A673 (cell line): ENCODE measurements around the gene LPIN2. TPM values are rescaled to one million over a fixed set of nuclear protein-coding genes. Genes with fewer than 3 reads are reported as not detected.

Source experiments
- BruUV-seq: library from RNA; stranded (reverse); fragments of 400-500 nt; replicated peaks from 2 replicates; lab custom pipeline; 2021; lab: Mats Ljungman, UMichigan
- CTCF ChIA-PET: fragments of 300-600 bp; sonication (Branson Sonifier 250); formaldehyde crosslinking; loops from one replicate; lab custom pipeline; 2022; ENCODE audit warnings: antibody characterized with exemption; lab: Charles Lee
- POLR2A ChIA-PET: fragments of 300-600 bp; sonication (Branson Sonifier 250); formaldehyde crosslinking; loops from one replicate; lab custom pipeline; 2022; ENCODE audit warnings: antibody characterized with exemption; ENCODE audit not compliant: low non-redundant PET; lab: Charles Lee
- DNase-seq: peaks from one replicate; pipeline ENCODE4 v3.0.0-alpha.2; 2015; ENCODE audit warnings: low spot score
- H3K27ac ChIP-seq: fragments of 200-600 bp; sonication (generic); 2 replicates; pipeline ENCODE4 v1.5.1; 2016; ENCODE audit warnings: mixed run types, low read depth, mild to moderate bottlenecking, mixed read lengths, antibody characterized with exemption, low read length; ENCODE audit not compliant: poor library complexity, severe bottlenecking
- H3K27me3 ChIP-seq: fragments of 200-600 bp; sonication (generic); replicated peaks from 2 replicates; pipeline ENCODE4 v1.6.1; 2017; ENCODE audit warnings: mixed run types, low read depth, mild to moderate bottlenecking, mixed read lengths, antibody characterized with exemption, low read length; ENCODE audit not compliant: insufficient read depth, poor library complexity
- H3K36me3 ChIP-seq: fragments of 200-600 bp; sonication (generic); 2 replicates; pipeline ENCODE4 v1.6.1; 2016; ENCODE audit warnings: mixed run types, mild to moderate bottlenecking, mixed read lengths, antibody characterized with exemption, low read length; ENCODE audit not compliant: insufficient read depth, poor library complexity, severe bottlenecking
- H3K4me1 ChIP-seq: fragments of 200-600 bp; sonication (generic); 2 replicates; pipeline ENCODE4 v1.6.1; 2017; ENCODE audit warnings: mixed run types, mild to moderate bottlenecking, mixed read lengths, antibody characterized with exemption, low read length; ENCODE audit not compliant: insufficient read depth, poor library complexity, severe bottlenecking
- H3K4me3 ChIP-seq: fragments of 200-600 bp; sonication (generic); 2 replicates; pipeline ENCODE4 v1.5.1; 2016; ENCODE audit warnings: low read depth, mixed run types, mild to moderate bottlenecking, mixed read lengths, low read length; ENCODE audit not compliant: poor library complexity, severe bottlenecking
- H3K9me3 ChIP-seq: fragments of 200-600 bp; sonication (generic); 2 replicates; pipeline ENCODE4 v1.6.1; 2016; ENCODE audit warnings: mixed run types, low read depth, mild to moderate bottlenecking, mixed read lengths, antibody characterized with exemption, low read length; ENCODE audit not compliant: poor library complexity, severe bottlenecking
- CTCF ChIP-seq: fragments of 300-800, 200-600 bp; sonication (generic); conservative IDR thresholded peaks from 2 replicates; pipeline ENCODE4 v1.5.1; 2017; ENCODE audit warnings: low read depth, mild to moderate bottlenecking, antibody characterized with exemption, low read length, moderate library complexity, mixed read lengths
- EZH2 ChIP-seq: fragments of 200-600 bp; sonication (generic); IDR thresholded peaks from 2 replicates; pipeline ENCODE4 v1.6.1; 2017; ENCODE audit warnings: borderline replicate concordance, low read depth, mild to moderate bottlenecking, mixed read lengths, antibody characterized with exemption, low read length; ENCODE audit not compliant: poor library complexity, severe bottlenecking
- intact Hi-C: fragments of 100-400 bp; cut with micrococcal nuclease; formaldehyde crosslinking; loops from one replicate; pipeline ENCODE4 v1.10.0; 2022; ENCODE audit not compliant: unreplicated experiment
- total RNA-seq: library from RNA; stranded (reverse); gene quantifications from 2 replicates; pipeline ENCODE4 v1.2.3, GENCODE V29; 2021

Gene LPIN2
- total RNA-seq, 1 experiment from 2014 or later = 22.5 TPM

GRCh38 chr18:2984091-2984490 lies 28.9 kb downstream of the LPIN2 start:
- H3K4me1 ChIP-seq = peaks cover 58% of the 10 kb centered on the region
- POLR2A ChIA-PET = no interaction called here
- no TSS peak for BruUV-seq
- H3K27me3 ChIP-seq = no peaks in the 10 kb centered on the region
- intact Hi-C loops = no loop called here
- H3K4me3 ChIP-seq = no peak overlapping the region
- H3K27ac ChIP-seq = peak overlapping the region; percentile 13
- H3K36me3 ChIP-seq = peaks cover 7% of the 10 kb centered on the region
- H3K9me3 ChIP-seq = no peaks in the 10 kb centered on the region
- DNase-seq = no peak
- TF ChIP-seq EZH2 (no peak), CTCF (no peak)
- CTCF ChIA-PET = no interaction called here

- no TSS peak for BruUV-seq
- ChIA-PET POLR2A (no interaction called here), CTCF (interaction anchor here (0.9 kb wide), 1 partner anchor 35 kb away, joined by 3 read pairs; no protein-coding TSS in a partner anchor)
- Histone ChIP-seq H3K27ac (peak overlapping the region; percentile 66), H3K4me1 (peaks cover 57% of the 10 kb centered on the region), H3K9me3 (no peaks in the 10 kb centered on the region), H3K4me3 (no peak overlapping the region), H3K27me3 (no peaks in the 10 kb centered on the region), H3K36me3 (peaks cover 7% of the 10 kb centered on the region)
- TF ChIP-seq CTCF = no peak
- no peak for TF ChIP-seq EZH2
- intact Hi-C loops = no loop called here
- DNase-seq = no peak
These were observed 29.6 kb downstream of the LPIN2 start for GRCh38 chr18:2983296-2983695.

GRCh38 chr18:2982452-2983269 lies 30.3 kb downstream of the LPIN2 start:
- peaks cover 57% of the 10 kb centered on the region for H3K4me1 ChIP-seq
- ChIA-PET POLR2A (no interaction called here), CTCF (interaction anchor here (0.9 kb wide), 1 partner anchor 35 kb away, joined by 3 read pairs; no protein-coding TSS in a partner anchor)
- intact Hi-C loops = no loop called here
- TF ChIP-seq EZH2 = no peak
- TF ChIP-seq CTCF = no peak
- BruUV-seq = no TSS peak
- no peaks in the 10 kb centered on the region for H3K9me3 ChIP-seq
- H3K27ac ChIP-seq = peak overlapping the region; percentile 66
- H3K27me3 ChIP-seq = no peaks in the 10 kb centered on the region
- H3K36me3 ChIP-seq = peaks cover 7% of the 10 kb centered on the region
- H3K4me3 ChIP-seq = no peak overlapping the region
- peak; percentile 64 for DNase-seq
